ENCODE measurements around the gene CSTF2.
"Not testable (repeated sequence)": the region's sequence is repeated elsewhere in the genome, so short reads cannot be mapped to it uniquely, and the experiment has no call there.

CSTF2 gene

GRCh38 chrX:100819837-100820666 is at the start of gene CSTF2:
CSTF2 (plus strand) TSS chrX:100820391; CDS start chrX:100820417, 26 bp downstream.
- peak; percentile 64 to 65 for DNase-seq

GRCh38 chrX:100796371-100796770 is 23.8 kb upstream of the CSTF2 start:
- not testable (repeated sequence) for DNase-seq

GRCh38 chrX:100797359-100797758 is 22.8 kb upstream of the CSTF2 start:
- DNase-seq = no peak

- DNase-seq = no peak
Measured at GRCh38 chrX:100798484-100799214, 21.5 kb upstream of the CSTF2 start.

- DNase-seq = no peak
Measured at GRCh38 chrX:100802843-100803242, 17.3 kb upstream of the CSTF2 start.

GRCh38 chrX:100804780-100805179 is 15.4 kb upstream of the CSTF2 start:
- no peak for DNase-seq

GRCh38 chrX:100808265-100808664 is 11.9 kb upstream of the CSTF2 start:
- not testable (repeated sequence) for DNase-seq

- no peak for DNase-seq
Measured at GRCh38 chrX:100812216-100813158, 7.7 kb upstream of the CSTF2 start.

- DNase-seq = no peak
Measured at GRCh38 chrX:100817340-100817739, 2.9 kb upstream of the CSTF2 start.

GRCh38 chrX:100819534-100819836 is 706 bp upstream of the CSTF2 start:
- no peak for DNase-seq

- DNase-seq = peak; percentile 48 to 58
Measured at GRCh38 chrX:100829730-100830129, 9.5 kb downstream of the CSTF2 start.

GRCh38 chrX:100830143-100830542 is 10.0 kb downstream of the CSTF2 start:
- DNase-seq = no peak

GRCh38 chrX:100830547-100830946 is 10.4 kb downstream of the CSTF2 start:
- DNase-seq = no peak

GRCh38 chrX:100831219-100831946 is 11.2 kb downstream of the CSTF2 start:
- no peak for DNase-seq

GRCh38 chrX:100850317-100850716 is 30.1 kb downstream of the CSTF2 start:
- DNase-seq = no peak

GRCh38 chrX:100852810-100853209 is 32.6 kb downstream of the CSTF2 start:
- no peak for DNase-seq

GRCh38 chrX:100863326-100863864 is 43.2 kb downstream of the CSTF2 start:
- no peak for DNase-seq

- DNase-seq = peak in 1 of 2 donors; percentile 6
Measured at GRCh38 chrX:100864657-100865391, 44.6 kb downstream of the CSTF2 start.

- no peak for DNase-seq
Measured at GRCh38 chrX:100868273-100868672, 48.1 kb downstream of the CSTF2 start.

GRCh38 chrX:100870527-100870926 is 50.3 kb downstream of the CSTF2 start:
- no peak for DNase-seq
